ENCODE measurements around the gene NAV3. TPM values are rescaled to one million over a fixed set of nuclear protein-coding genes. Genes with fewer than 3 reads are reported as not detected.

Gene NAV3
- total RNA-seq, 1 experiment from 2014 or later: 3.0 TPM

DNA sequence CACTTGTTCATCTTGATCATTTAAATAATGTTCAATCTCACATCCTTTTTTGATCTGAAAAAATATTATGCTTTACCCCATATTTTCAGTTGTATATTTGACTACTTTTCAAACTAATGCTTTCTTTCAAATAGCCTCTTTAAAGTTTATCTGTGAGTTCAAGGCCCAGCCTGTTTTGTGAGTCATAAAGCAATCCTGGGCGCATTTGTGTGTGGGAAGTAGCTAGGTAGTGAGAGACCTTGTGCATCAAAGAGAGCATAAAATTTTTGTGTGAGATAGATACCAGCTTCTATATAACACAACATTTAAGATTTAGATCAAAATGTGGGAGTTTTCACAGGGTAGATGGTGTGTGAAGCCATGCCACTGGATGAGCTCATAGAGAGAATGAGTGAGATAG is 405.6 kb downstream of the NAV3 start:
- H3K56ac ChIP-seq (ENCODE audit: insufficient read length, low read depth, low read length): no peak overlapping the region
- no peak overlapping the region for H3K4me3 Mint-ChIP-seq
- no peak overlapping the region for H2BK5ac ChIP-seq (ENCODE audit: insufficient read length, low read length)
- H3K27ac ChIP-seq (ENCODE audit: insufficient read length, low read depth, low read length): no peak overlapping the region
- no peak overlapping the region for H3K14ac ChIP-seq (ENCODE audit: insufficient read depth, low read length)
- H3K4ac ChIP-seq (ENCODE audit: low read depth, low read length): no peak overlapping the region
- H3K27ac Mint-ChIP-seq: no peak overlapping the region
- no peak for DNase-seq
- no peak overlapping the region for H2AK5ac ChIP-seq (ENCODE audit: insufficient read length, low read length)
- peaks cover 38 to 50% of the 10 kb centered on the region in 2 experiments for H3K4me1 Mint-ChIP-seq
- no peaks in the 10 kb centered on the region for H4K20me1 ChIP-seq (ENCODE audit: control insufficient read depth, insufficient read depth, insufficient read length)
- no peak overlapping the region for H2BK120ac ChIP-seq (ENCODE audit: low read depth, low read length, poor library complexity, severe bottlenecking)
- no peak overlapping the region for H3K23ac ChIP-seq (ENCODE audit: insufficient read length, low read depth, low read length)
- no peaks in the 10 kb centered on the region for H3K79me2 ChIP-seq (ENCODE audit: insufficient read depth, low read length)
- WGBS (ENCODE audit: extremely low coverage, insufficient read length, low lambda C conversion rate): no CpG with 5 or more reads among the region's 1 CpG
- peaks cover 11% of the 10 kb centered on the region for H3K4me1 ChIP-seq (ENCODE audit: insufficient read depth, low read length)
- H4K5ac ChIP-seq (ENCODE audit: insufficient read length, low read depth, low read length): no peak overlapping the region
- H2BK20ac ChIP-seq (ENCODE audit: low read depth, low read length, poor library complexity, severe bottlenecking): no peak overlapping the region
- H3K9me3 Mint-ChIP-seq: no peaks in the 10 kb centered on the region
- TF ChIP-seq, protein P1, sequence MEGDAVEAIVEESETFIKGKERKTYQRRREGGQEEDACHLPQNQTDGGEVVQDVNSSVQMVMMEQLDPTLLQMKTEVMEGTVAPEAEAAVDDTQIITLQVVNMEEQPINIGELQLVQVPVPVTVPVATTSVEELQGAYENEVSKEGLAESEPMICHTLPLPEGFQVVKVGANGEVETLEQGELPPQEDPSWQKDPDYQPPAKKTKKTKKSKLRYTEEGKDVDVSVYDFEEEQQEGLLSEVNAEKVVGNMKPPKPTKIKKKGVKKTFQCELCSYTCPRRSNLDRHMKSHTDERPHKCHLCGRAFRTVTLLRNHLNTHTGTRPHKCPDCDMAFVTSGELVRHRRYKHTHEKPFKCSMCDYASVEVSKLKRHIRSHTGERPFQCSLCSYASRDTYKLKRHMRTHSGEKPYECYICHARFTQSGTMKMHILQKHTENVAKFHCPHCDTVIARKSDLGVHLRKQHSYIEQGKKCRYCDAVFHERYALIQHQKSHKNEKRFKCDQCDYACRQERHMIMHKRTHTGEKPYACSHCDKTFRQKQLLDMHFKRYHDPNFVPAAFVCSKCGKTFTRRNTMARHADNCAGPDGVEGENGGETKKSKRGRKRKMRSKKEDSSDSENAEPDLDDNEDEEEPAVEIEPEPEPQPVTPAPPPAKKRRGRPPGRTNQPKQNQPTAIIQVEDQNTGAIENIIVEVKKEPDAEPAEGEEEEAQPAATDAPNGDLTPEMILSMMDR (conservative IDR thresholded peaks at IDR 0.05): no peak
- H3K23me2 ChIP-seq (ENCODE audit: insufficient read length, low read depth, low read length, poor library complexity, severe bottlenecking): no peaks in the 10 kb centered on the region
- H3K79me1 ChIP-seq (ENCODE audit: insufficient read depth, low read depth, low read length, poor library complexity, severe bottlenecking): no peaks in the 10 kb centered on the region
- no peak overlapping the region for H2BK12ac ChIP-seq (ENCODE audit: insufficient read length, low read depth, low read length)
- H2AFZ ChIP-seq (ENCODE audit: low read length): no peak overlapping the region
- no peaks in the 10 kb centered on the region for H3K36me3 Mint-ChIP-seq (ENCODE audit: insufficient read depth in 1 of 3, low read depth in 3 of 3)
- H3K18ac ChIP-seq (ENCODE audit: insufficient read length, low read depth, low read length): no peak overlapping the region
- H3K27me3 ChIP-seq (ENCODE audit: insufficient read depth, low read length): no peaks in the 10 kb centered on the region
- H2BK15ac ChIP-seq (ENCODE audit: low read depth, low read length): no peak overlapping the region
- H3K4me2 ChIP-seq (ENCODE audit: insufficient read depth, insufficient read length, low read length): no peak overlapping the region
- H3K27me3 Mint-ChIP-seq (ENCODE audit: low read depth): no peaks in the 10 kb centered on the region
- H4K91ac ChIP-seq (ENCODE audit: insufficient read length, low read depth, low read length): no peak overlapping the region
- H3K9me3 ChIP-seq (ENCODE audit: control insufficient read depth, low read depth, low read length): no peaks in the 10 kb centered on the region
- H3T11ph ChIP-seq (ENCODE audit: low read length): no peak overlapping the region
- no peak overlapping the region for H4K8ac ChIP-seq (replicated peaks; ENCODE audit: insufficient read length, low read depth, low read length)
- H3K9ac ChIP-seq (ENCODE audit: extremely low read depth, insufficient read length, low read length): no peak overlapping the region
